Kidney epithelial cell (primary cell): Measurements from ENCODE around the gene CSRNP3. TPM values are rescaled to one million over a fixed set of nuclear protein-coding genes. Genes with fewer than 3 reads are reported as not detected.

Experiments
- DNase-seq: peaks from one replicate; pipeline ENCODE4 v3.0.0-alpha.2; 2010; ENCODE audit warnings: low read depth
- H3K27me3 ChIP-seq: 2 replicates; pipeline ENCODE4 v1.6.0; 2011; ENCODE audit warnings: low read length; ENCODE audit not compliant: control insufficient read depth, insufficient read depth
- H3K36me3 ChIP-seq: 2 replicates; pipeline ENCODE4 v1.5.1; 2011; ENCODE audit warnings: low read length; ENCODE audit not compliant: control insufficient read depth, insufficient read depth
- H3K4me3 ChIP-seq: 2 replicates; pipeline ENCODE4 v1.5.1; 2011; ENCODE audit warnings: low read depth, mild to moderate bottlenecking, control low read depth, low read length
- CTCF ChIP-seq: IDR thresholded peaks from 2 replicates; pipeline ENCODE4 v1.5.1; 2011; ENCODE audit warnings: mild to moderate bottlenecking, moderate library complexity, low read length, control low read depth, inconsistent platforms; ENCODE audit not compliant: insufficient read depth, poor library complexity, severe bottlenecking
- total RNA-seq: library from RNA; depleted of rRNA; stranded (reverse); fragments of >200 nt; gene quantifications from 2 replicates; pipeline ENCODE4 v1.2.3, GENCODE V29; 2015

The CSRNP3 gene
- total RNA-seq, 1 donor from 2014 or later, result 1.6 TPM

DNA sequence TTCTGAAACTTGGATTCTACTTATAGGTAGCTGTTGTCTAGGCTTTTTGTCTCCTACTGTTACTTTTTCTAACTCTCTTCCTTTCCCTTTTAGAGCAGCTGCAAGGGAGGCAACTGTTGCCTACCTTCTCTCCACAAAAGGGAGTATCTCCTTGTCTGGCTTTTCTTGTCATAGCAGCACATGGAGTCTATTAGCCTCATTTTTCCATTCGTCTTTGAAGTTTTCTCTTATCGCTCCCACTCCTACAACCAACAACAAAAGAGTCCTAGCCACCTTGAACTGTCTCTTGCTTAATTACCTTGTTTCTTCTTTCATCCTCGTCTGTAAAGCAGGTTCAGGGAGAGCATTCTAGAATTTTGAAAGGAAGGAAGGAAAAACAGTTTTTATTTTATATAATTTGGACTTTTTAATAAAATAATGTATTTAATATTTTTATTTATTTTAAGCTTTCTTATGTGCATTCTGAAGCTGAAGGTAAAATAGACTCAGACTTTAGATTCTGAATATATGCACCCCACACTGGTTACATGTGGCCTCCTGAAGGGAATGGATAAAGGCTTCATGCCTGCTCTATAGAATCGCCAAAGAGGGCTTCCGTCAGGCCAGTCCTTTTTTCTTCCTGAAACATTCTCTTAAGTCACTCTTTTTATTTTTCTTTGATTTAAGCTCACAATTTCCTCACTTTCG is 154.4 kb downstream of the CSRNP3 start:
- TF ChIP-seq CTCF, result no peak
- Histone ChIP-seq H3K4me3 (no peak overlapping the region), H3K36me3 (no peaks in the 10 kb centered on the region), H3K27me3 (no peaks in the 10 kb centered on the region)
- DNase-seq, result no peak

- Histone ChIP-seq H3K4me3 (no peak overlapping the region), H3K27me3 (no peaks in the 10 kb centered on the region), H3K36me3 (no peaks in the 10 kb centered on the region)
- TF ChIP-seq CTCF, result no peak
- DNase-seq, result no peak
These were observed 154.9 kb downstream of the CSRNP3 start for GRCh38 chr2:165624470-165624800.

GRCh38 chr2:165627470-165627869 is 158.0 kb downstream of the CSRNP3 start:
- Histone ChIP-seq H3K36me3 (no peaks in the 10 kb centered on the region), H3K27me3 (no peaks in the 10 kb centered on the region), H3K4me3 (no peak overlapping the region)
- TF ChIP-seq CTCF, result no peak
- peak; percentile 23 for DNase-seq

- Histone ChIP-seq H3K36me3 (no peaks in the 10 kb centered on the region), H3K27me3 (no peaks in the 10 kb centered on the region), H3K4me3 (no peak overlapping the region)
- no peak for TF ChIP-seq CTCF
- no peak for DNase-seq
These were observed 160.3 kb downstream of the CSRNP3 start for GRCh38 chr2:165629776-165630175.

DNA sequence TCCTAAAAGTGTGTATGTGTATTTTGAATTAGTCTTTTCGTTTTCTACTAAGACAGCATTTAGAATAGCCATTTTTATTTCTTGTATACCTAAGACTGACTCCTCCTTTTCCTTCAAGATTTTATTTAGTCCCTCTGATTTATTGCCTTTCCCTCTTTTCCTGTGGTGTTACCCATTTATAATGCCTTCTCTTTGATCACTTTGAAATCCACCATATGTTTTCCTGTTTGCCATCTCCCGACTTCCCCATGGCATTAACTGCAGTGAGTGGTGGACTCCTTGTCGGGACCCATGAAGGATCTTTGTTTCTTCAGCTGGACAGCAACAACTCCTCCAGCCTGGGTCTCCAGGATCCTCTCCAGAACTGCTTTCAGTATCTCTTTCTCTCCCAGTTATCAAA is 160.7 kb downstream of the CSRNP3 start:
- no peaks in the 10 kb centered on the region for H3K36me3 ChIP-seq
- no peak for TF ChIP-seq CTCF
- no peaks in the 10 kb centered on the region for H3K27me3 ChIP-seq
- H3K4me3 ChIP-seq, result no peak overlapping the region
- DNase-seq, result no peak

- DNase-seq, result no peak
- Histone ChIP-seq H3K27me3 (no peaks in the 10 kb centered on the region), H3K36me3 (no peaks in the 10 kb centered on the region), H3K4me3 (no peak overlapping the region)
- no peak for TF ChIP-seq CTCF
These were observed 161.6 kb downstream of the CSRNP3 start for GRCh38 chr2:165631089-165631488.
